ENCODE results near the gene BCAS1. TPM values are rescaled to one million over a fixed set of nuclear protein-coding genes. Genes with fewer than 3 reads are reported as not detected.

Gene BCAS1
- total and polyA plus RNA-seq, 2 donors (not counting 1 experiment from before 2014, with no cell fraction given) = 0.97 to 1.1 TPM

- H3K9ac ChIP-seq (ENCODE audit: low read length) = no peak overlapping the region
- ChIA-PET CTCF (no interaction called here), POLR2A (interaction anchor here (0.7 kb wide), 1 partner anchor 112 kb away, joined by 7 read pairs; no protein-coding TSS in a partner anchor)
- no peak overlapping the region for H2AFZ ChIP-seq (ENCODE audit: insufficient read depth, low read depth, low read length, poor library complexity, severe bottlenecking)
- no peaks in the 10 kb centered on the region for H4K20me1 ChIP-seq (ENCODE audit: control insufficient read depth, insufficient read depth, low read length, poor library complexity, severe bottlenecking)
- DNase-seq (no peak), ATAC-seq (ENCODE audit: low read depth) (no peak)
- Mint-ChIP-seq H3K9me3 (ENCODE audit: insufficient read depth) (no peaks in the 10 kb centered on the region), H3K27me3 (peaks cover 16% of the 10 kb centered on the region), H3K4me1 (peaks cover 2% of the 10 kb centered on the region), H3K27ac (no peak overlapping the region), H3K4me3 (no peak overlapping the region)
- no peaks in the 10 kb centered on the region for H3K9me3 ChIP-seq (ENCODE audit: control extremely low read depth in 1 of 3, control insufficient read depth in 2 of 3, insufficient read depth in 1 of 3, low read length in 2 of 3)
- H3K36me3 ChIP-seq (replicated peaks in 1 of 2; ENCODE audit: control extremely low read depth in 1 of 2, control insufficient read depth in 1 of 2, extremely low read depth in 1 of 2, insufficient read depth in 2 of 2, low read length in 1 of 2) = no peaks in the 10 kb centered on the region
- no peaks in the 10 kb centered on the region for H3K4me1 ChIP-seq (ENCODE audit: control insufficient read depth in 2 of 2, insufficient read depth in 2 of 2, low read length in 2 of 2)
- intact Hi-C loops (cut with micrococcal nuclease) = no loop called here
- no peak overlapping the region for H3K4me3 ChIP-seq (ENCODE audit: control extremely low read depth in 1 of 5, extremely low read depth in 1 of 5, insufficient read depth in 1 of 5, low read depth in 2 of 5, low read length in 4 of 5)
- WGBS (ENCODE audit: insufficient coverage) = 91% methylated on average over 5 of the region's 6 CpGs
- H3K27me3 ChIP-seq (replicated peaks in 1 of 4; ENCODE audit: control extremely low read depth in 1 of 4, control insufficient read depth in 3 of 4, insufficient read depth in 4 of 4, low read length in 3 of 4) = peaks cover 0 to 4% (median 0%) of the 10 kb centered on the region in 4 experiments
- no peak for TF ChIP-seq EZH2 (IDR thresholded peaks at IDR 0.05; ENCODE audit: borderline replicate concordance, insufficient read depth, low read depth, low read length, poor library complexity, severe bottlenecking)
- no peak for TF ChIP-seq CTCF (IDR thresholded peaks at IDR 0.05)
- H3K79me2 ChIP-seq (ENCODE audit: control insufficient read depth, insufficient read depth, low read length) = no peaks in the 10 kb centered on the region
- H3K4me2 ChIP-seq (replicated peaks; ENCODE audit: low read depth, low read length, poor library complexity, severe bottlenecking) = no peak overlapping the region
- H3K27ac ChIP-seq (ENCODE audit: low read length in 2 of 2) = no peak overlapping the region
Observed at GRCh38 chr20:53959911-53960578, 110.3 kb downstream of the BCAS1 start.

GRCh38 chr20:53958260-53958659 lies 112.1 kb downstream of the BCAS1 start:
- Histone ChIP-seq H3K4me3 (ENCODE audit: control extremely low read depth in 1 of 5, extremely low read depth in 1 of 5, insufficient read depth in 1 of 5, low read depth in 2 of 5, low read length in 4 of 5) (no peak overlapping the region), H3K4me2 (replicated peaks; ENCODE audit: low read depth, low read length, poor library complexity, severe bottlenecking) (no peak overlapping the region), H3K36me3 (replicated peaks in 1 of 2; ENCODE audit: control extremely low read depth in 1 of 2, control insufficient read depth in 1 of 2, extremely low read depth in 1 of 2, insufficient read depth in 2 of 2, low read length in 1 of 2) (no peaks in the 10 kb centered on the region), H3K27ac (ENCODE audit: low read length in 2 of 2) (no peak overlapping the region), H3K27me3 (replicated peaks in 1 of 4; ENCODE audit: control extremely low read depth in 1 of 4, control insufficient read depth in 3 of 4, insufficient read depth in 4 of 4, low read length in 3 of 4) (peaks cover 0 to 4% (median 0%) of the 10 kb centered on the region in 4 experiments), H4K20me1 (ENCODE audit: control insufficient read depth, insufficient read depth, low read length, poor library complexity, severe bottlenecking) (no peaks in the 10 kb centered on the region), H3K79me2 (ENCODE audit: control insufficient read depth, insufficient read depth, low read length) (no peaks in the 10 kb centered on the region), H3K4me1 (ENCODE audit: control insufficient read depth in 2 of 2, insufficient read depth in 2 of 2, low read length in 2 of 2) (no peaks in the 10 kb centered on the region), H3K9ac (ENCODE audit: low read length) (no peak overlapping the region), H3K9me3 (ENCODE audit: control extremely low read depth in 1 of 3, control insufficient read depth in 2 of 3, insufficient read depth in 1 of 3, low read length in 2 of 3) (peaks cover 0 to 2% (median 0%) of the 10 kb centered on the region in 3 donors), H2AFZ (ENCODE audit: insufficient read depth, low read depth, low read length, poor library complexity, severe bottlenecking) (no peak overlapping the region)
- Mint-ChIP-seq H3K27ac (no peak overlapping the region), H3K4me3 (no peak overlapping the region), H3K27me3 (peaks cover 9% of the 10 kb centered on the region), H3K9me3 (ENCODE audit: insufficient read depth) (peaks cover 2% of the 10 kb centered on the region), H3K4me1 (peaks cover 2% of the 10 kb centered on the region)
- ATAC-seq (ENCODE audit: low read depth) (no peak), DNase-seq (no peak)
- POLR2A ChIA-PET = no interaction called here
- intact Hi-C loops (cut with micrococcal nuclease) = no loop called here
- WGBS (ENCODE audit: insufficient coverage) = 60% methylated on average over 1 of the region's 5 CpGs
- TF ChIP-seq EZH2 (IDR thresholded peaks at IDR 0.05; ENCODE audit: borderline replicate concordance, insufficient read depth, low read depth, low read length, poor library complexity, severe bottlenecking) (no peak), CTCF (IDR thresholded peaks at IDR 0.05) (no peak)
- CTCF ChIA-PET = interaction anchor here (0.6 to 1.0 kb wide), 3 partner anchors 18 to 869 kb away, joined by 3 to 5 read pairs (median 3); no protein-coding TSS in a partner anchor

Measured in B cell (primary cell).